ENCODE measurements around the gene GALC.

GALC gene

DNA sequence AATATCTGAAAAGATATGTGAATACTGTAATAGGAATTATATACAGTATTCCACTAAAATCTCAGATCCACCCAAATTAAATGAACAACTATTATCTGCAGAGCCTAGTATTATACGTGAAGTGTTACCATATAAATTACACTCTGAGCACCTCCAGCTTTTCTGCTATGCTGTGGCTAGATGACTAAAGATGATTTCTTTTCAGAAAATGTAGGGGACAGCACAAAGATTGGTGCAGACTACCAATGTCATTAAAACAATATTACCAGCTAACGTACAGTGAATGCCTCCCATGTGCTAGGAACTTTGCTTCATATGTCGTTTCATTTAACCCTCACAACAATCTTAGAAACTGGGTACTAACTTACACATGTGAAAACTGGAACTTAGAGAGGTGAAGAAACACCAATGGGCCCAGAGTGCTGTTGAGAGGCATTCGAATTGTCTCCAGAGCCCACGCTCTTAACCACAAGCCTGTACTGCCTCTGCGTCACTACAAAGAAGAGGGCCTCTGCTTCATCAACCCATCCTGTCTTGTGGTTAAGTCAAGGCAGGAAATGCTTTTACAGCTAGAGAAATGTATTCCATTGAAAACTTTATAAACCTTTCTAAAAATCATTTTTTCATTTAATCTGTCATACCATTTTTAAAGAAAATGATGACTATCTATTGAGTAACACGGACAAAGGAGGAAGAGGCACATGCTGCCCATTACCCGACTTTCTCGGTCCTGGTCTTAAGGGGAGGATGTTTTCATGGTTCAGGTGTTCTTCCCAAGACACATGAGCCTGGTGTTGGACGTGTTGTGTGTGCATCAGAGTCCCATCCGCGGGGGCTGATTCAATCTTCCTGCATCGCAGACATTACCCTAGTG lies 13.2 kb upstream of the GALC start:
- DNase-seq (ENCODE audit: low read depth), result peak; percentile 49

DNA sequence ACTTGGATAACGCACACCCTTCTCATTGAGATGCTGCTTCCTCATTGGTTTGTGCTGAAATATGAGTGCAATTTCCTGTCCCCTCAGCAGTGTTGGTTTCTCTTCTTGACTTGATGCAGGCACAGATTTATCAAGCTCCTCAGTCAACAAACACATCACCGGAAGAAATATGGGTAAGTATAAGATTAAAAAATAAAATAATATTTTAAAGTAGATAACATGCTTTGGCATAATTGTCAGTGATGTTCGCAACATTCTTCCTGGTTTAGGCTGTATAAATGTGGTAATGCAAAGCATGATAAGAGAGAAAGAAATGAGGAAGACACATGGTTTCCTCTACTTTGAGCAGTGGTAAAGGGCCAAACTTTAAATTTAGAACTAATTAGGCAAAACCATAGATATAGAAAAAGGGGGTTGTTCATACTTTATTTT lies 12.1 kb upstream of the GALC start, which contains the start of gene GPR65:
TSS of gene GPR65 (plus strand) at position 86 of the 432 bp plus-strand sequence. CDS start 5,713 bp downstream, outside the sequence.
- no peak for DNase-seq (ENCODE audit: low read depth)

DNA sequence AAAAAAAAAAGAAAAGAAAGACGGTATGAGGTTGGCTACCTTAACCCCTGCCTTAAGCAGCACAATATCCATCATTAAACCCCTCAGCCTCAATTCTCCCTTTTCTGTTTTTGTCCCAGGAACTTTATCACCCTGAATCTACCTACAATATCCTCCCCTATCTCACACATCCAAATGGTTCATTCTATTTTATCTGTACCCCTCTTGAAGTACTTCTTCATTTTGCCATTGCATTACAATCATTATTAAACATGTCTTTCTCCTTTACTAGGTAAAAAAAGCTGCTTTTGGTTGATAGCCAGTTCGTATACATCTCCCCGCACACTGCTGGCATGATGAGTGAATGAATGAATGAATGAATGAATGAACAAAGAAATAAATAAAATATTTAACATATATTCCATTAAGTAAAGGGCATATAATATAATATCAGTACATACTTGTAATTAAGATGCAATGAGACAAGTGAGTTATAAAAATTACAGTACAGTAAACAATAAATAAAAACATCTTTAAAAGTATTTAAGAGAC lies 11.6 kb upstream of the GALC start:
- no peak for DNase-seq (ENCODE audit: low read depth)

DNA sequence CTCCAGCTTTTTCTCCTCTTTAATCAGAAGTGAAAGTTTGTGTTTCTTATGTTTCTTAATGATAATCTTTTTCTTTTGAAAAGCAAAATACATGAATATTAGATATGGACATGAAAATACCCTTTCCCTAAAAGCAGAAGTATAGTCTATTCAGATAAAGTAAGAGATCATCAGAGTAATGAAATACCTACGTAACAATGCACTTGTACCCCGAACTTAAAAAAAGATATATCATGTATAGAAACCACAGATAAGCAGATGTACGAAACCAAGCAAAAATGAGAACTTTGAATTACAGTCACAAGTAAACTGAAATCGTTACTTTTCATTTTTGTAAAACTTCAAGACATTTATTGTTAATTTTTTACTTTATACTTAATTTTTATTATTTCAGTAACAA lies 10.4 kb upstream of the GALC start:
- DNase-seq (ENCODE audit: low read depth), result no peak

DNA sequence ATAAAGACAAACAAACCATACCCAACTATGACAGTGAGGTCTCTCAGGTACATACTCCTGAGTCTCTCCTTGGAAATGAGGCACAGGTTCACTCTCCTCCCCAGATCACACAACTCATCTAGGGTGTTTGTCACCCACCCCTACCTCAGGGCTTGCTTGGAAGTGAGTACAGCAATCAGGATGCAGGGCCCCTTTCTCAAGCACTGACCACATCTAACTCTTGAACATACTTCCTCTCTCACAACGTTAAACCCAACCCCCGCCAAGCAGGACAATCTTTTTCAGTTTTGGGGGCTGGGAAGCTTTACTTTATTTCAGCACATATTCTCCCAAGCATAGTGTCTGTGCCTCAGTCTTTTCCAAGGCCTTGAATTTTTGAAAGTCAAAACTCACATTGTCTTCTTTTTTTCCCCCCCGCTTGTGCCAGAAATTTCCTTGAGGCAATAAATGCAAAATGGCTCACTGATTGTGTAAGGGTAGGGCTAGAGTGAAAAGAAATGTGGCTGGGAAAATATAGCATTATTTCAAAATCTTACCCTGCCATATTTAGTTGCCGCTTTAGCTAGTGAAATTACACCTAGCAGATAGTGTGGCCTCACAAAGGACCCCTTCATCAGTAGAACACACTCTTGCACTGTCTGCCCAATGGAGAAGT lies 9.6 kb upstream of the GALC start:
- DNase-seq (ENCODE audit: low read depth), result no peak

DNA sequence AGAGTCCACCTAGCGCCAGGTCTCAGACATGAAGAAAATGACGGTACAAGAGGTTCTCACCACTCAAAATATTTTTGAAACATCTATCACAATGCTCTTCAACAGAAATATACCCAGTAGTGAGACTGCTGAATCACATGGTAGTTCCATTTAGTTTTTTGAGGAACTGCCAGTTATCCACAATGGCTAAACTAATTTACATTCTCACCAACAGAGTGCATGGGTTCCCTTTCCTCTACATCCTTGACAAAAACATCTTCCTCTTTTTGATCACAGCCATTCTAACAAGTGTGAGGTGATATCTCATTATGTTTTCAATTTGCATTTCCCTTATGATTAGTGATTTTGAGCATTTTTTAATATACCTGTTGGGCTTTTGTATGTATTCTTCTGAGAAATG lies 6.3 kb upstream of the GALC start:
- no peak for DNase-seq (ENCODE audit: low read depth)

DNA sequence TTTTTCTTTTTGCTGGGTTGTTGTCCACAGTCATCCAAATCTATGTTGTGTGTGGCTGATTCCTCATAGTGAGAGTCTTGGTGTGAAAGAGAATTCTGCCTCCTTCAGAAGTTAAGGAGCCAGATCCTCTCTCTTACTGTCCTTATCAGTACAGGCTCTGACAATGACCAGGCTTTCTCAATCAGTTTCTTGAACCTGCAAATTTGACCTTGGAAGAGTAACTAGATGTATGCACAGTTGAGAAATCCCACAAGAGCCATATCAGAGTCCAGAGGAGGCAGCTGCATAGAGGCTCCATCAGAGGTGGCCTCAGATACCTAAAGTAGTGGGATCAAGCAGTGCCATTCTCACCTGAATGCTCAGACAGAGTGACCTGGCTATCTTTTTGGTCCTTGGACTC lies 5.5 kb upstream of the GALC start:
- no peak for DNase-seq (ENCODE audit: low read depth)

DNA sequence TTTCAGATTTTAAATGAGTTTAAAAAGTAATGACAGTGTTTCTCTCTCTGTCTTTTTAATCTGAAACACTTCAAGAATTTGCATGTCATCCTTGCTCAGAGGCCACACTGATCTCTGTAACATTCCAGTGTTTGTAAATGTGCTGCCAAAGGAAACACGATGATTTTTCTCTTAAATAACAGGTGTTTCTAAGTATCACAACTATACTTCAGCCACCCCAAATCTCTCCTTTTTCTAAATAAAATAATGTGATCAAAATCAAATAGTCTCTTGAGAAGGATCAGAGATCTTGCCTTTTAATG lies 3.3 kb upstream of the GALC start:
- no peak for DNase-seq (ENCODE audit: low read depth)

DNA sequence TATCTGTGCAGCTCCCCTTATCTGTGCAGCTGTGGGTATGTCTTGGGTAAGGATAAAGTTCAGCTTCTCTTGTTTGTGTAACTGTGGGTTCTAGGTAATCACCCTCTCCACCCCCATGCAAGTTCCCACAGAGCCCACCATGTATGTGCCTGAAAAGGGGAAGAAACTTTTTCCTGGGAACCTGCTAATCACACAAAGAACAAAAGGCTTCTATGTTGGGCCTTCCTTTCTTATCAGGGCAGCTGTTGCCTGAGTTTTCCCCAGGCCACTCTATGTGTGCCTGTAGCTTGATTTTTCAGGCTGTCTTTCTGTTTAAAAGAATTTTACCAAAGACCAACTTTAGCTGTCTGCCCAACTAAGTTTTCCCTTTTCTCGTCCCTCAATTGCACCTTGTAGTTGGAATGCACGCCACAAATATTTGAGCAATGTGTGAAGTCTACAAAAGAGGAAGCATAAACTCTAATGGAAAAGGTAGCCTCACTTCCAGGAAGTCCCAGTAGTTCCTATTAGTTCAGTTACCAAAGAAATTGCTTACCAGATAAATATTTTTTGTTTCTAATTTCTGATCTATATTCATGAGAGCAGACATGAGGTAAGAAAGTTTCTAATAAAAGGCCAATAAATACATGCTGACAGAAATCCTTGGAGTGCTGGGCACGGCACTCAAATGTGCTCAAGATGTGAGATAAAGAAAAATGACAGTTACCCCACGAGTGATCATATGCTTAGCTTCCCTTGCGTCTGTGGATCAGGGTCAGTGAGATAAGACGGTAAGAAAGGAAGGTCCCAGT lies 2.7 kb upstream of the GALC start:
- DNase-seq (ENCODE audit: low read depth), result no peak

DNA sequence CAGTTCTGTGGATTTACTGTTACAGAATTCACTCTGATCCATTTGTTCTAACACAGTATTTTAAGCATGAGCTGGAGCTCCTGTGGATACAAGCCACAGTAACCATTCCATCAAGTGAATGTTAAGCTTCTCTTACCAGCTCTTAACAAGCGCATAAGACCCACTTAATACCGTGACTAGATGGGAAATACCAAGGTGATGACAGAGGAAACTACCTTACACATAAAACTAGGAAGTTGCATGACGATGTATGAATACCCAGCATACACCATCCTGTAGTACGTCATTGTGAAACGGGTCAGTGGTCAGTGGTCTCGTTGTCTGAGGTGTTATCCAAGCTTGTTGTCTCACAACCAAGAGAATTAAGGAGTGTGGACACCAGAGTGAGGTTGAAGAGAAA lies 2.0 kb upstream of the GALC start:
- DNase-seq (ENCODE audit: low read depth), result no peak

DNA sequence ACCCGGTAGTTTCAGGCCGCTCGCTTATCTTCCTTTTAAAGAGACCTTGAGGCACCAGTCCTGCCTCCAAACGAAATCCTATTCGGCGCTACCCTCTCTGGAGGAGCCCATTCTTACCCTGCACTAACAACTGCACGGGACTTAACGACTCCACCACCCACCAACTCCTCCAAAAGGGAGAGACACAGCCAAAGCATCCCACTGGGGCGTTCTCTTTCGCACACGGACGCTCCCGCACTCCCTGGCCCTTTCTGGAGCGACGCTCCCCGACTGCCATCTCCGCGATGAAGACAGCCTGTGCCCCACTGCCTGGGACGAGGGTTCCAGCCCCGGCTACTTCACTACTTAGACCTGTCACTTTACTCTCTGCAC lies 650 bp downstream of the GALC start:
- DNase-seq (ENCODE audit: low read depth), result no peak

DNA sequence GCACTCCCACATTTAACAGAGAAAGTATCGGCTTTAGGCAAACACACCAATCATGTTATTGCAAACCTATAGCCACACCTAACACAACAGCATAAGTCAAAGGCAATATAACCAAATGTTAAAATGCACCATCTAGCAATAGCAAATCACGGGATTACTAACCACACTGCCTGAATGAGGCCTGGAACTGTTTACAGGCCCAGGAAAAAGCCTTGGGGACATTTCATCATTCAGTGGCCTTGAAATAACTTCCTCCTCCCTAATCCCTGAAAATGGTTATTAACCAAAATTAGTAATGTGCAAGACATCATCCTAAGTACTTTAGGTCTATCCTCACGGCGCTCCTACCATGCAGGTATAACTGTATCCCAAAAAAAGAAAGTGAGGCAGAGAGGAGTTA lies 2.3 kb downstream of the GALC start:
- DNase-seq (ENCODE audit: low read depth), result no peak

DNA sequence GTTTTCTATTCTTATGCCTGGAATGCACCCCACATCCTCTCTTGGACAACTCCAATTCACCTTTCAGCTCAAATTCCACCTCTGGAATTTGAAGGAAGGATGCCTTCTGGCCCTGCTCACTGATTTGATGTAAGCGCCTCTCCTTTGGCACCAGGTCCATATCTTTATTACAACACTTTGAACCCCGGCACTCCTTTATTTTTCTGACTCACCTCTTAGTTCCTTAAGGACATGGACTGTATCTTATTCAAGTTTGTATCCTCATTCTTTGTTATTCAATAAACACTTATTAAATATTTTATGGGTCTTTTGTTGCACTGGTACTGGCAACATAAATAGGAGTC lies 3.1 kb downstream of the GALC start:
- DNase-seq (ENCODE audit: low read depth), result no peak

DNA sequence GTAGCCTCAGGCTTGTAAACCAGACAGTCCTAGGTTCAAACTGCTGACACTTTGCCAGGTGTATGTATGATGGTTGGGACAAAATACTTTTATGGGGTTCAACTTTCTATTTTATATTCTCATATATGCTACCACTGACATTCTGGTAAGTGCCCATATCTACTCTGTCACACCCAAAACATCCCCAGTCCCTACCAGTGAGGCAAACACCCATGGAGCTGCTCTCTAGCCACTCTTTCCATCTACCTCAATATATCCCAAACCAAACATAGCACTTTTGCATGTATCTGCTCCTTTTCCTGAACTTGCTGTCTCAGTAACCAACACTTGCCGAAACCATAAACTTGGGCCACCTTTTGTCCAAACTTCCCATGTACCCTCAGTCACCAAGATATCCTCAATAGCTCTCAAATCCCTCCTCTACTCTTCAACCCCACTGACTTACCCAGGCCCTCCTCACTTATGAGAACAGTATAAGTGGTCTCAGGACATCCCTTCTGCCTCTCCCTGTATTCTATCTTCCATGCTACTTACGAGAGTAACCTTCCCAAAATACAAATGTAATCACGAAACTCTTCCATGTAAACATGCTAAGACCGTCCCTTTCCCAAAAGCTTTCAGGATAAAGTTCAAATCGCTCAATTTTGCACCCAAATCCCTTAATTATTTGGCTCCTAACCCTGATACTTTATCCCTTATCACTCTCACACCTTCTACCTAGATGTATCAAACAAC lies 3.6 kb downstream of the GALC start:
- no peak for DNase-seq (ENCODE audit: low read depth)

DNA sequence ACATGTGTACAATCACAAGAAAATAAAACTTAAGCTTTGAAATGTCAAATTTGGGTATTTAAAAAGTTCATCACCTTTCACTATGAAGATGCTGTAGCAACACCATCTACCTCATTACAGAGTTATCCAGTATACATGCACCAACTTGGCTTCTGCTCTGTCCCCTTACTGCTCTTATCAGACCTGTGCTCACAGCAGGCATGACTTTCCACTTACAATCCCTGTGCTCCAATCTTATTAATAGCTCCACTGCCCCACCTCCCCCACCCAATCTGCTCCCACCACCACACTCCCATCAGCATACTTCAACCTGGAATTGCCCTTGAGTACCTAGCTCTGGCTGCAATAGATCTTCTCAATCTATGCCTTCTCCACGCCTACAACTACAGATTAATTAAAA lies 13.3 kb downstream of the GALC start:
- DNase-seq (ENCODE audit: low read depth), result no peak

DNA sequence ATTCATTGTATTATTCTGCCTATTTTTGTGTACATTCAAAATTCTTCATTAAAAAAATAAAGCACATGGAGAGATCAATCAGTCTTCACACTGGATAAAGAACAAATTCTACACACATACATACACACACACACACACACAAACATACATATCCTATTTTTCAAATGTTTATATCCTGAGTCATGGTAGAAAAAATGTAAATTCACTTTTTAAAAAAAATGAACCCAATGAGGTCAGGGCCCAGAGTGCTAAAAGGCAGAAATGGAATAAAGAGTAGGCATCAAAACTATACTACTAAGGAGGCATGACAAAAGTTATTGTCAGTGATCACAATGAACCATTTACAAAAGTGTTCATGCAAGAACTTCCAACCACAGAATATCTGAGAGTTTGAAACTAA lies 17.3 kb downstream of the GALC start:
- no peak for DNase-seq (ENCODE audit: low read depth)

DNA sequence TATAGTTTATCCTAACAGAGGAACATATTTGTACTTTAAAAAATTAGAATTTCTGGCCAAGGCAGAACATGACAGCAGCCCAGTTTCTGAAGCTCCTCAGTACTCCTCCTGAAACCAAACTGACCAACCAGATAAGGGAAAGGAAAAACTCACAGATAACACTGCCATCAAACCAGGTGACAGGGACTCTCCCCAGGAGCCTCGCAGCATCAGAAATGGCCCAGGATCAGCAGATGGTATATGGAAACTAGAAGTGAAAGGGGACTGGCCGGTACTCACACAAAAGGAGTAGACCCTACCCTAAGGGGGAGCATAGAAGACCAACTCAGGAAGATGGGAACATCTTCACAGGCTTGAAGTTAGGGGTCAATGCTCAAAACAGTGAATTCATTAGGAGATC lies 22.0 kb downstream of the GALC start:
- no peak for DNase-seq (ENCODE audit: low read depth)

DNA sequence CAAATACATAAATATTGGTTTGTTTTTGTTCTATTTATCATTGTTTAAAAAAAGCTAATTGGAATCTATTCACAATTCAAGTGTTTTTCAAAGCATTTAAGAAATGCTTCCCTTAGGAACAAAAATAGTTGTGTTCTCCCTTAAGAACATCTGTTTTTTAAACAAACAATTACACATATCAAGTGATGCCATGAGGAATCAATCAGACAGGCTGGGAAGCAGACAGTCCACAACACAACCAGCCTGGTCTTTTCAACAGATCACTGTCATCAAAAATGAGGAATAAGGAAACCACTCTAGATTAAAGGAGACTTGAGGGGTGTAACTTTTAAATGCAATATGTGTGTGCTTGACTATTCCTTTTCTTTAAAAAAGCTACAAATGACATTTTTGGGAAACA lies 25.5 kb downstream of the GALC start:
- no peak for DNase-seq (ENCODE audit: low read depth)

DNA sequence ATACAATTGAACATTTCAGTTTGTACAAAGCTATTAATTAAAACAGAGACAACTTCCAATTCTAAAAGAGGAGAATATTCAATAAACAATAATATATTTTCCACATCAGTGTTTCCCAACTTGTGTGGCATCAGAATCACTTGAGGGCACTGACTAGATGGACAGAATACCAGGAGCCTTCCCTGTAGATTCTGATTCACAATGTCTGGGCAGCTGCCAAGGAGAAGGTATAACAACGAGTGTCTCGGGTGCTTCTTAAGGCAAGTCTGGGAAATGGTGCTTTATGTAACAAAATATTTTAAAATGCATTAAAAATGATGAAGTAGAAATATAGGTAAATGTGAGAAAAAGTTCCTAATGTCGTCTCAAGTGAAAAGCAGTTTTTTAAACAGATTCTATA lies 26.2 kb downstream of the GALC start:
- no peak for DNase-seq (ENCODE audit: low read depth)

DNA sequence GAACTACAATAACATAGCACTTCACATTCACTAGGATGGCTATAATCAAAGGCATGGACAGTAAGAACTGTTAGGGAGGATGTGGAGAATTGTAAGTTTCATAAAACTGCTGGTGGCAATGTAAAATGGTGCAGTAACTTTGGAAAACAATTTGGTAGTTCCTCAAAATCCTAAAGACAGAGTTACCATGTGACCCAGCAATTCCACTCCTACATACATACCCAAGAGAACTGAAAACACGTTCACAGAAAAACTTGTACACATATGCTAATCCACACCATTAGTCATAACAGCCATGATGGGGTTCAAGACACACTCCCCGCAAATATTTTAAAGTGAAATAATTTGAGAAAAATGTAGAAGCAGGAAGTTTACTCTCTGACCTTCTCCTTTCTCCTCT lies 31.7 kb downstream of the GALC start:
- DNase-seq (ENCODE audit: low read depth), result no peak

DNA sequence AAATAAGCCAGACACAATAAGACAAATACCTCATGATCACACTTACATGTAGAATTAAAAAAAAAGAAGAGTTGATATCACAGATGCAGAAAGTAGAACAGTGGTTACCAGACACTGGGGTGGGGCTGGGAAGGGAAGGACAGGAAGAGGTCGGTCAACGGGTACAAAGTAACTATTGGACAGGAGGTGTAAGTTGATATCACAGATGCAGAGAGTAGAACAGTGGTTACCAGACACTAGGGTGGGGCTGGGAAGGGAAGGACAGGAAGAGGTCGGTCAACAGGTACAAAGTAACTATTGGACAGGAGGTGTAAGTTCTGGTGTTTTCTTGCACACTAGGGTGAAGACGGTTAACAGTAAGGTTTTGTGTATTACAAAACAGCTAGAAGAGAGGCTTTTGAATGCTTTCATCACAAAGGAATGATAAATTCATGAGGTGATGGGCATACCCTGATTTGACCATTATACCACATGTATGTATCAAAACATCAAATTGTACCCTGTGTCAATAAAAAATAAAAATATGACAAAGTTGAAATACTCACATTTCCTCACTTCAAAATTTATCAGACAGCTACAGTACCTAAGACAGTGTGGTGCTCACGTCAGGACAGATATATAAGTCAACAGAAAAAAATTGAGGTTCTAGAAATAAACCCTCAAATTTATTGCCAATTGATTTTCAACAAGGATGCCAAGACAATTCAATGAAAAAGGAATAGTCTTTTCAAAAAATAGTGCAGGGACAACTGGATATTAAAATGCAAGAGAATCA lies 32.8 kb downstream of the GALC start:
- DNase-seq (ENCODE audit: low read depth), result no peak

All from activated T-helper 9 cell treated with anti-CD3 and anti-CD28 coated beads, Interleukin-2, amount 50 U/mL, for 16 hours (primary cell).